Measurements from ENCODE around the gene DMBT1.

The DMBT1 gene

DNA sequence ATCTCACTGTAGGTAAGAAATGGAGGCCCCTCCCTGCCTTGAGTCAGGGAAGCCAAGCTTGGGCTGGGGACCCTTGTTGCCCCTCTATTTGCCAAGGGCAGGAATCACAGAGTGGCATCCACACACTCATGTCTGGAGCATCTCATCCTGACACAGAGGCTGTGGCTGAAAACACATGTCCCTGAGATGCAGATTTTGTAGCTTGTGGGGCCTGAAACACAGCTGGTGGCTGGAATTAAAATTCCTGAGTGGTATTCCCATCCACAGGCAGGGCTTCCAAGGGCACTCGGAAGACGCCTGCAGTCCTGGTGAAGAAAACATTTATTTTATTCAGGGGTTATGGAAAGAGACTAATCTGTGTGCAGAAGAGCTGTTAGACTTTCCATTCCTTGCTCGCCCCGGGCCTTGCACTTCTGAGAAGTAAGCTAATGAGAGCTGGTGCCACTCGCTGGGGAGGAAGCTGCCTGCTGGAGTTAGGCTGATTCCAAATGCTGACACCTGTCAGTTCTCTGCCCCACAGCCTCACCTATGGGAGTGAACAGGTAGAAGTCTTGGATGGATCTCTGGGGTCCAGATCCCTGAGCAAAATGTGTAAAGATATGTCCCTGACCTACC lies 103.1 kb downstream of the DMBT1 start:
- no peak overlapping the region for H3K4me2 ChIP-seq (ENCODE audit: low read length)
- peaks cover 19% of the 10 kb centered on the region for H3K27me3 ChIP-seq (ENCODE audit: control insufficient read depth, insufficient read depth, low read length)
- no peak overlapping the region for H3K4me3 ChIP-seq (ENCODE audit: low read length)
- no peak overlapping the region for H3K9ac ChIP-seq (ENCODE audit: low read depth, low read length)
- H3K9me3 ChIP-seq (replicated peaks; ENCODE audit: low read length) = no peaks in the 10 kb centered on the region
- no peaks in the 10 kb centered on the region for H3K4me1 ChIP-seq (ENCODE audit: control insufficient read depth, insufficient read depth, low read length)
- no peaks in the 10 kb centered on the region for H3K36me3 ChIP-seq (ENCODE audit: insufficient read depth, low read length)

DNA sequence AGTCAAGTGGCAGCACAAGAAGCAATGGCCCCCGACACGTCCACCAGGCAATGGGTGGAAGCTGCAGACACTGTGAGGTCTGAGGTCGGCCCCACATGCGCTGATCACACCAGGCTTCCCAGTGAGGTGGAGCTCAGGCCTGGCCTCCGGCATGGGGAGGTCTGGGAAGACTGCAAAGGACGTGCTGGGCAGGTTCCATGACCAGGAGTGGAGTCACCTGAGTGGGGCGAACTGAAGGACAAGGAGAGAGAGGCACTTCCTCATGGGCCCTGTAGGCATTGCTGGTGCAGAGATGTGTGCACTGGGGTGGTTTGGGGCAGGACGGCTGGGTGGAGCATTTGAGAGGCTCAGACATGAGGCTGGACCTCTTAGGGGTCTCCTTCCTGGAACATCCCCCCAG lies 103.9 kb downstream of the DMBT1 start:
- Histone ChIP-seq H3K4me1 (ENCODE audit: control insufficient read depth, insufficient read depth, low read length) (no peaks in the 10 kb centered on the region), H3K4me3 (ENCODE audit: low read length) (no peak overlapping the region)

DNA sequence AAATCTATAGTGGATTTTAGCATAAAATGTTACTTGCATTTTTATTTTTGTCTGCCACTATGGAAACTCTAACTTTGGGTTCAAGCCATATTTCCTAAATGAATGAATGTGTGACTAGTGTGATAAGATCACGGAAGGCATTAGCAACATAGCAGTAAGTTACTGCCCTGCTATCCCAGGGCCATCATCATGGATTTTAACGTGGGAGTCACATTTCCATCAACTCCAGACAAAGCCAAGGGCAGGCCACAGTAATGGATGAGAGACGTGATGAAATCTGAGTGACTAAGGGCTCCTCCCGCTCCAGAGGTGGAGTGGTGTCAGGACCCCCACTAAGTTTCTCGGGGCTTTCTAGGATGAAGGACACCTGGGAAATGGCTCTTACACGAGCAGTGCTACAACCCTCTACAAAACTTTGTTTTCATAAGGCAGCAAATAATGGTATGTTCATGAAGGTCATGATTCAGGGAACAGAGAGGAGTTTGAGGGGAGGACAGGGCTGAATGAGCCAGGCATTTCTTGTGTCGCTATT lies 104.8 kb downstream of the DMBT1 start:
- Histone ChIP-seq H3K27me3 (ENCODE audit: control insufficient read depth, insufficient read depth, low read length) (peaks cover 19% of the 10 kb centered on the region), H3K9me3 (replicated peaks; ENCODE audit: low read length) (no peaks in the 10 kb centered on the region), H3K4me2 (ENCODE audit: low read length) (no peak overlapping the region), H3K4me1 (ENCODE audit: control insufficient read depth, insufficient read depth, low read length) (no peaks in the 10 kb centered on the region), H3K4me3 (ENCODE audit: low read length) (no peak overlapping the region), H3K9ac (ENCODE audit: low read depth, low read length) (no peak overlapping the region), H3K36me3 (ENCODE audit: insufficient read depth, low read length) (no peaks in the 10 kb centered on the region)

More for the DNA sequence above, 103.9 kb downstream of the DMBT1 start:
- H3K9ac ChIP-seq (ENCODE audit: low read depth, low read length) = no peak overlapping the region
- H3K36me3 ChIP-seq (ENCODE audit: insufficient read depth, low read length) = no peaks in the 10 kb centered on the region
- H3K4me2 ChIP-seq (ENCODE audit: low read length) = no peak overlapping the region
- peaks cover 16% of the 10 kb centered on the region for H3K27me3 ChIP-seq (ENCODE audit: control insufficient read depth, insufficient read depth, low read length)
- no peaks in the 10 kb centered on the region for H3K9me3 ChIP-seq (replicated peaks; ENCODE audit: low read length)

DNA sequence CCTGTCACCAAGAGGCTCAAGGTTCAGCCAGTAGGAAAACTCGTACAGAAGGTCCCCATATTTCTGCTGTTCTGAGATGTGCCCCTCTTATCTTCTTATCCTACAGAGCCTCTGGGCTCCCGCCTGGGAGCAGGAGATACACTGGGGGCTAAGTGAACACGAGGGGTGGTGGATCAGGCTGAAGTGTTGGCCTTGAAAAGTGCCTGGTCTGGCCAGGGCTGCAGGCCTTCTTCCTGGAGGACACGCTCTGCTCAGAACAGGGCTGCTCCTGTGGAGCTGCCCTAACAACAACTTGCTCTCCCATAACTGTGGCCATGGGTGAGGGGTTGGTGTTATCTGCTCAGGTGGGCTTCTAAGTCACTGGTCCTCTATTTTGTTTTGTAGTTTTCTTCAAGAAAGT lies 105.4 kb downstream of the DMBT1 start:
- Histone ChIP-seq H3K4me3 (ENCODE audit: low read length) (no peak overlapping the region), H3K9me3 (replicated peaks; ENCODE audit: low read length) (no peaks in the 10 kb centered on the region)

DNA sequence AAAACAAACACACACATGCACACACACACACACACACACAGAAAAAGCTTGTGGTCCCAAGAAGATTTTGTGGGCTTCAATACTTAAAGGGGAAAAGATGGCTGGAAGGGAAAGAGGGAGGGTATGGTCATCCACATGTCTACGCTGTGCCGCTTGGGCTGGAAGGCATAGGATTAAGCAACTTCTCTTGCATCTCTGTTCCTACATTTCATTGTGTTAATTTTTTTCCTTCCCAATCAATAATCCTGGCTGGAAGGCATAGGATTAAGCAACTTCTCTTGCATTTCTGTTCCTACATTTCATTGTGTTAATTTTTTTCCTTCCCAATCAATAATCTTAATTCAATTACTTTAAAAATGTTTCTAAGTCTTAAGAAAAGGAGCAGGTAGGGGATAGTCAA lies 108.5 kb downstream of the DMBT1 start:
- no peaks in the 10 kb centered on the region for H3K36me3 ChIP-seq (ENCODE audit: insufficient read depth, low read length)
- H3K9ac ChIP-seq (ENCODE audit: low read depth, low read length) = no peak overlapping the region
- H3K27me3 ChIP-seq (ENCODE audit: control insufficient read depth, insufficient read depth, low read length) = peaks cover 37% of the 10 kb centered on the region
- H3K4me1 ChIP-seq (ENCODE audit: control insufficient read depth, insufficient read depth, low read length) = no peaks in the 10 kb centered on the region
- H3K4me3 ChIP-seq (ENCODE audit: low read length) = no peak overlapping the region
- H3K9me3 ChIP-seq (replicated peaks; ENCODE audit: low read length) = no peaks in the 10 kb centered on the region
- H3K4me2 ChIP-seq (ENCODE audit: low read length) = no peak overlapping the region

More for the DNA sequence above, 105.4 kb downstream of the DMBT1 start:
- H3K9ac ChIP-seq (ENCODE audit: low read depth, low read length) = no peak overlapping the region
- no peaks in the 10 kb centered on the region for H3K4me1 ChIP-seq (ENCODE audit: control insufficient read depth, insufficient read depth, low read length)
- no peak overlapping the region for H3K4me2 ChIP-seq (ENCODE audit: low read length)
- no peaks in the 10 kb centered on the region for H3K36me3 ChIP-seq (ENCODE audit: insufficient read depth, low read length)
- peaks cover 25% of the 10 kb centered on the region for H3K27me3 ChIP-seq (ENCODE audit: control insufficient read depth, insufficient read depth, low read length)

DNA sequence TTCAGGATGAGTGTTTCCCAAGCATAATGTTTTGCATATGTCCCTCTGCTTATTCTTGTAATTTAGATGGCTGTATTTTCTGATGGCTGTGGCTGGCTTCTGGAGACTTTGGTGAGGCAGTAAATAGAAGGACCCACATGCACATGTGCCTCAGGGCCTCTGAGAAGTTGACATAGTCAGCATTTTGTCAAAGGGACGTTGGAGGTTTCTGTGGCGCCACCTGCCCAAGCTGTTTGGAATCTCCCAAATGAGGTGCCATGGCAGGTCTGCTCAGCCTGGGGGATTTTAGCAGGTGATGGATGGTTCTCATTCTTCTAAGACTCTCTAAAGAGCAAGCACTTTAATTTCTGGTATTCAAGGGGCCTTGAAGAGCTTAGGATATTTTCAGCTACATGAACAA lies 109.3 kb downstream of the DMBT1 start:
- H3K4me3 ChIP-seq (ENCODE audit: low read length) = no peak overlapping the region
- no peaks in the 10 kb centered on the region for H3K36me3 ChIP-seq (ENCODE audit: insufficient read depth, low read length)
- H3K4me2 ChIP-seq (ENCODE audit: low read length) = no peak overlapping the region
- H3K9me3 ChIP-seq (replicated peaks; ENCODE audit: low read length) = no peaks in the 10 kb centered on the region
- H3K4me1 ChIP-seq (ENCODE audit: control insufficient read depth, insufficient read depth, low read length) = no peaks in the 10 kb centered on the region
- H3K27me3 ChIP-seq (ENCODE audit: control insufficient read depth, insufficient read depth, low read length) = peaks cover 43% of the 10 kb centered on the region
- H3K9ac ChIP-seq (ENCODE audit: low read depth, low read length) = no peak overlapping the region

DNA sequence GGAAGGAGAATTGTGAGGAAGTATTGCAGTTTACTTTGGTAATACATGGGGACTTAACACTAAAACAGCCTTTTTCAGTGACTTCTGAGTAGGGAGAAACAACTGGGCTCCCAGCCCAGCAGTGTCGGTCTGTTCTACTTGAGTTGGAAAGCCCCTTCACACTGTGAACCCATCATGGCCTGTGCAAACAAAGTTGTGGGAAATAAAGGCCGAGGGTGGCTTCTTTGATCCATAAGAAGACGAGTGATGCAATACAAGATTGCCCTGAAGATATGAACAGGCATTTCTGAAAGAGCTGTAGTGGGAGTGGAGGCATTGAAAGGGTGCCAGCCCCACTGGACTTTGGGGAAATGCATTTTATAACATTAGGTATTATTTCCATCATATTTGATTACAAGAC lies 110.8 kb downstream of the DMBT1 start:
- H3K4me1 ChIP-seq (ENCODE audit: control insufficient read depth, insufficient read depth, low read length) = no peaks in the 10 kb centered on the region
- no peak overlapping the region for H3K4me3 ChIP-seq (ENCODE audit: low read length)
- H3K4me2 ChIP-seq (ENCODE audit: low read length) = no peak overlapping the region
- peaks cover 48% of the 10 kb centered on the region for H3K27me3 ChIP-seq (ENCODE audit: control insufficient read depth, insufficient read depth, low read length)
- no peaks in the 10 kb centered on the region for H3K36me3 ChIP-seq (ENCODE audit: insufficient read depth, low read length)
- no peak overlapping the region for H3K9ac ChIP-seq (ENCODE audit: low read depth, low read length)
- H3K9me3 ChIP-seq (replicated peaks; ENCODE audit: low read length) = no peaks in the 10 kb centered on the region

DNA sequence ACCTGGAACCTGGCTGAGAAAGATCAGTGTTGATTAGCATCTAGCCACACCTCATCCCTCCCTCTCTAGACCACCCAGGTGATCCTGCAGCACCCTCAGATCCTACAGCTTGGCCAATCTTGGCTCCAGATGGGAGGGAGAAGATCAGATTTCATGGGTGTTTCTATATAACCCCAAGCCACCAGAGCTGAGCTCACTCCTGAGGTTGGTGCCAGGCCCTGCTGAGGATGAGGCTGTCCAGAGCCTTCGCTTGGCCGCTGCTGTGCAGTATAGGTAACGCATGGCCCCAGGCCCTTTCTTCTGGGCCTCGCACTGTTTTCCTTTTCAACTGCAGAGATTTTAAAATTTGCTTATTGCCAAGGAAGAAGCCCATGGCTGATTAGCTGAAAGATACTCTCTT lies 112.1 kb downstream of the DMBT1 start:
- no peak overlapping the region for H3K4me2 ChIP-seq (ENCODE audit: low read length)
- no peaks in the 10 kb centered on the region for H3K9me3 ChIP-seq (replicated peaks; ENCODE audit: low read length)
- H3K36me3 ChIP-seq (ENCODE audit: insufficient read depth, low read length) = no peaks in the 10 kb centered on the region
- peaks cover 47% of the 10 kb centered on the region for H3K27me3 ChIP-seq (ENCODE audit: control insufficient read depth, insufficient read depth, low read length)
- no peak overlapping the region for H3K4me3 ChIP-seq (ENCODE audit: low read length)
- H3K9ac ChIP-seq (ENCODE audit: low read depth, low read length) = no peak overlapping the region
- H3K4me1 ChIP-seq (ENCODE audit: control insufficient read depth, insufficient read depth, low read length) = no peaks in the 10 kb centered on the region

DNA sequence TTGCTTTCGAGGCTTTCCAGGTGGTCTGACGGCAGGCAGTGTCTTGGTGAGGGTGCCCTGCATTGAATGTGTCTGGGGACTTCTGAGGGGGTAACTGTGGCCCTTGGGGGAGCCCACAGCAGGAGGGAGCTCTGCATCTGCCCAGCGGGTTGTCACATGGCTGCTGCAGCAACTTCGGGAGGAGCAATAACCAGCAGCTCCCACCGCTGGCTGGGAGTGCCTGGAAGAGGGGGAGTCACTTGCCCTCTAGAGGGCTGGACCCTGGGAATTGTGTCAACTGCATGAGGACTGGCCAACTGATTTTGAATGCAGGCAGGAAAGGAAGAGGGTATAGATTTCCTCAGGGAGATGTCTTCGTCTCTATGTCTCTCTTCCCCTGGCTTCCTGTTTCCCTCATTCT lies 112.7 kb downstream of the DMBT1 start:
- Histone ChIP-seq H3K4me3 (ENCODE audit: low read length) (no peak overlapping the region), H3K4me2 (ENCODE audit: low read length) (no peak overlapping the region), H3K36me3 (ENCODE audit: insufficient read depth, low read length) (no peaks in the 10 kb centered on the region), H3K4me1 (ENCODE audit: control insufficient read depth, insufficient read depth, low read length) (peaks cover 4% of the 10 kb centered on the region), H3K27me3 (ENCODE audit: control insufficient read depth, insufficient read depth, low read length) (peaks cover 44% of the 10 kb centered on the region), H3K9me3 (replicated peaks; ENCODE audit: low read length) (no peaks in the 10 kb centered on the region), H3K9ac (ENCODE audit: low read depth, low read length) (no peak overlapping the region)

DNA sequence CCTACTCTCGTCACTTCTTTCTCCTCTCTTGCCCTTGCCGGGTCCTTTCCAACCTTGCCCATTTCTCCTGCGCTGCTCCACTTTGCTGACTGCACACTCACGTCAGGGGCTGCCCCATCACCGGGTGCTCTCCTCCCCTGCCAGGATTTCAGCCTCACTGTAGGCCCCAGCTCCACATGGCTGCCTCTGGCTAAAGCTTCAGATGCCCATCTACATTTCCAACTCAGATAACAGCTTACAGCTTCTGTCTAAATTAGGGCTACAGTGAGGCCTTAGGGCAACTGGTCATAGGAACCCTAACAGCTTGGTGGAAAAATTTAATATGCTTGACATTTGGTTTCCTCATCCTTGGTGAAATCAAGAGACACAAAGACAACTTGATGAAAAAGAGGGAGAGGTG lies 113.2 kb downstream of the DMBT1 start:
- H3K4me2 ChIP-seq (ENCODE audit: low read length) = no peak overlapping the region
- peaks cover 4% of the 10 kb centered on the region for H3K4me1 ChIP-seq (ENCODE audit: control insufficient read depth, insufficient read depth, low read length)
- no peak overlapping the region for H3K9ac ChIP-seq (ENCODE audit: low read depth, low read length)
- no peaks in the 10 kb centered on the region for H3K9me3 ChIP-seq (replicated peaks; ENCODE audit: low read length)
- no peak overlapping the region for H3K4me3 ChIP-seq (ENCODE audit: low read length)
- H3K36me3 ChIP-seq (ENCODE audit: insufficient read depth, low read length) = no peaks in the 10 kb centered on the region
- H3K27me3 ChIP-seq (ENCODE audit: control insufficient read depth, insufficient read depth, low read length) = peaks cover 44% of the 10 kb centered on the region

DNA sequence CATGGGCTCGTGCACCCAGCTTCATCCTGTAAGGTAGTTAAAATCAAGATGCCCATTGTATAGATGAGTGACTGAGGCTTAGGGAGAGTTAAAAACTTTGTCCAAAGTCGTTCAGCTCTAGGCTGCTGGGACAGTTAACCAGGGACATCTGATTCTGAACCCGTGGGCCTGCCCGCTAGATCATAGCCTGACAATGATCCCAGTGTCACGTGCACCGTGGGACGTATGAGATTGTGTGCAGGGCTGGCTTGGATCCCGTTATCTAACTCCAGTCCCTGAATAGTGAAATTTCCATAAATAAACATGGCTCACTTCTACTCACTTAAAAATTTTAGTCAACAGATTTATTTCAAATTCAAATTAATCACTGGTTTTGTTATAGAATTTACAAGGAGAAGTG lies 114.2 kb downstream of the DMBT1 start:
- no peak overlapping the region for H3K4me3 ChIP-seq (ENCODE audit: low read length)
- H3K27me3 ChIP-seq (ENCODE audit: control insufficient read depth, insufficient read depth, low read length) = peaks cover 44% of the 10 kb centered on the region
- H3K4me2 ChIP-seq (ENCODE audit: low read length) = no peak overlapping the region
- H3K9me3 ChIP-seq (replicated peaks; ENCODE audit: low read length) = no peaks in the 10 kb centered on the region
- H3K36me3 ChIP-seq (ENCODE audit: insufficient read depth, low read length) = no peaks in the 10 kb centered on the region
- no peak overlapping the region for H3K9ac ChIP-seq (ENCODE audit: low read depth, low read length)
- H3K4me1 ChIP-seq (ENCODE audit: control insufficient read depth, insufficient read depth, low read length) = peaks cover 4% of the 10 kb centered on the region

DNA sequence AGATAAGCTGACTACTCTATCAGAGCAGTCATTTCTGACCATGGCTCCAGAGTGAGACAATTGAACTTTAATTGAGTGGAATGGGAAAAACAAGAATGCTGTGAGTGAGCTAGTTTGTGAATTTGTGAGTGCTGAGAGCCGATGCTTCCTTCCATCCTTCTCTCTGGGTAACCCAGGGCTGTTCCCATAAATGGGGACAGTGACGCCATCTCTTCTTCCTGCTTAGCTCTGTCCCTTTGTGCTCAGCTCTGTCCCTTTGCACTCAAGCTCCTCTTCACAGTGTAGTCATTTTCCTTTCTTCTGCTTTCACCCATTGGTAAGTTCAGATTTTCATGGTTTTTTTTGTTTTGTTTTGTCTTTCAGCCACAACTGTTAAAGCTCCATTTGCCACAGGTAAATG lies 114.7 kb downstream of the DMBT1 start:
- Histone ChIP-seq H3K4me1 (ENCODE audit: control insufficient read depth, insufficient read depth, low read length) (peaks cover 4% of the 10 kb centered on the region), H3K9ac (ENCODE audit: low read depth, low read length) (no peak overlapping the region), H3K4me3 (ENCODE audit: low read length) (no peak overlapping the region), H3K27me3 (ENCODE audit: control insufficient read depth, insufficient read depth, low read length) (peaks cover 42% of the 10 kb centered on the region), H3K36me3 (ENCODE audit: insufficient read depth, low read length) (no peaks in the 10 kb centered on the region), H3K9me3 (replicated peaks; ENCODE audit: low read length) (no peaks in the 10 kb centered on the region), H3K4me2 (ENCODE audit: low read length) (no peak overlapping the region)
